Osteoblast (primary cell): Measurements from ENCODE around the gene ENOX1. TPM values are rescaled to one million over a fixed set of nuclear protein-coding genes. Genes with fewer than 3 reads are reported as not detected.

Experiments
- DNase-seq: peaks from one replicate; pipeline ENCODE4 v3.0.0; 2011; ENCODE audit warnings: low spot score, mixed read lengths; ENCODE audit not compliant: insufficient read length; ENCODE audit errors: missing footprints
- H2AFZ ChIP-seq: 2 replicates; pipeline ENCODE4 v1.6.0; 2011; ENCODE audit warnings: mild to moderate bottlenecking, low read length
- H3K27ac ChIP-seq: 2 replicates; pipeline ENCODE4 v1.5.1; 2011; ENCODE audit warnings: mild to moderate bottlenecking, low read depth, low read length, moderate library complexity
- H3K27me3 ChIP-seq: 2 replicates; pipeline ENCODE4 v1.6.0; 2012; ENCODE audit warnings: mild to moderate bottlenecking, control low read depth, inconsistent platforms, low read length, moderate library complexity; ENCODE audit not compliant: insufficient read depth
- H3K36me3 ChIP-seq: 2 replicates; pipeline ENCODE4 v1.5.1; 2011; ENCODE audit warnings: mild to moderate bottlenecking, low read length, control low read depth, moderate library complexity; ENCODE audit not compliant: insufficient read depth
- H3K4me1 ChIP-seq: 2 replicates; pipeline ENCODE4 v1.5.1; 2011; ENCODE audit warnings: mild to moderate bottlenecking, low read length, control low read depth, moderate library complexity; ENCODE audit not compliant: insufficient read depth
- H3K4me2 ChIP-seq: 2 replicates; pipeline ENCODE4 v1.6.0; 2011; ENCODE audit warnings: mild to moderate bottlenecking, low read length; ENCODE audit not compliant: insufficient read depth
- H3K4me3 ChIP-seq: fragments of 200-600 bp; sonication (generic); 3 replicates; pipeline ENCODE4 v1.5.1; 2012; ENCODE audit warnings: mild to moderate bottlenecking, low read length, inconsistent platforms; ENCODE audit not compliant: insufficient read depth
- H3K79me2 ChIP-seq: 2 replicates; pipeline ENCODE4 v1.6.0; 2012; ENCODE audit warnings: mild to moderate bottlenecking, low read length, control low read depth, inconsistent platforms; ENCODE audit not compliant: insufficient read depth
- H3K9me3 ChIP-seq: 2 replicates; pipeline ENCODE4 v1.5.1; 2011; ENCODE audit warnings: low read depth, low read length, control low read depth
- H4K20me1 ChIP-seq: 2 replicates; pipeline ENCODE4 v1.6.0; 2012; ENCODE audit warnings: mild to moderate bottlenecking, low read length, control low read depth; ENCODE audit not compliant: insufficient read depth
- CTCF ChIP-seq: IDR thresholded peaks from 2 replicates; pipeline ENCODE4 v1.5.1; 2011; ENCODE audit warnings: mild to moderate bottlenecking, low read depth, low read length, moderate library complexity; ENCODE audit errors: extremely low read depth
- total RNA-seq: library from RNA; depleted of rRNA; stranded (reverse); fragments of >200 nt; gene quantifications from 2 replicates; pipeline ENCODE4 v1.2.3, GENCODE V29; 2012

The ENOX1 gene
- total RNA-seq, 1 donor: 5.4 TPM

- H3K4me3 ChIP-seq: no peak overlapping the region
- no peak for TF ChIP-seq CTCF
- no peaks in the 10 kb centered on the region for H4K20me1 ChIP-seq
- no peak overlapping the region for H2AFZ ChIP-seq
- no peaks in the 10 kb centered on the region for H3K27me3 ChIP-seq
- no peak overlapping the region for H3K27ac ChIP-seq
- peaks cover 3% of the 10 kb centered on the region for H3K4me1 ChIP-seq
- H3K4me2 ChIP-seq: no peak overlapping the region
- no peaks in the 10 kb centered on the region for H3K9me3 ChIP-seq
- H3K79me2 ChIP-seq: no peaks in the 10 kb centered on the region
- H3K36me3 ChIP-seq: no peaks in the 10 kb centered on the region
- DNase-seq: no peak
These were observed 462.6 kb downstream of the ENOX1 start for GRCh38 chr13:43324129-43324528.

GRCh38 chr13:43319617-43320444 lies 466.9 kb downstream of the ENOX1 start:
- Histone ChIP-seq H3K4me2 (no peak overlapping the region), H3K4me3 (no peak overlapping the region), H3K79me2 (no peaks in the 10 kb centered on the region), H3K27ac (no peak overlapping the region), H3K9me3 (no peaks in the 10 kb centered on the region), H4K20me1 (no peaks in the 10 kb centered on the region), H3K27me3 (no peaks in the 10 kb centered on the region), H3K36me3 (no peaks in the 10 kb centered on the region), H3K4me1 (peaks cover 13% of the 10 kb centered on the region), H2AFZ (peak overlapping the region; percentile 30)
- DNase-seq: no peak
- no peak for TF ChIP-seq CTCF

GRCh38 chr13:43316946-43317353 lies 469.8 kb downstream of the ENOX1 start:
- DNase-seq: peak; percentile 77
- H2AFZ ChIP-seq: peak overlapping the region; percentile 78
- no peaks in the 10 kb centered on the region for H3K9me3 ChIP-seq
- peak overlapping the region; percentile 27 for H3K27ac ChIP-seq
- peak overlapping the region; percentile 88 for H3K4me2 ChIP-seq
- H4K20me1 ChIP-seq: no peaks in the 10 kb centered on the region
- peak overlapping the region; percentile 62 for H3K4me3 ChIP-seq
- TF ChIP-seq CTCF: no peak
- H3K79me2 ChIP-seq: no peaks in the 10 kb centered on the region
- H3K36me3 ChIP-seq: no peaks in the 10 kb centered on the region
- no peaks in the 10 kb centered on the region for H3K27me3 ChIP-seq
- H3K4me1 ChIP-seq: peaks cover 11% of the 10 kb centered on the region

- no peak for DNase-seq
- Histone ChIP-seq H3K4me1 (peaks cover 11% of the 10 kb centered on the region), H3K27ac (no peak overlapping the region), H3K9me3 (no peaks in the 10 kb centered on the region), H3K36me3 (no peaks in the 10 kb centered on the region), H3K4me2 (no peak overlapping the region), H3K79me2 (no peaks in the 10 kb centered on the region), H4K20me1 (no peaks in the 10 kb centered on the region), H3K4me3 (no peak overlapping the region), H3K27me3 (no peaks in the 10 kb centered on the region), H2AFZ (no peak overlapping the region)
- no peak for TF ChIP-seq CTCF
These were observed 470.5 kb downstream of the ENOX1 start for GRCh38 chr13:43316281-43316680.
